DMS114 treated with DMSO at 0.1 percent for 48 hours (cell line): Measurements from ENCODE around the gene ADH7.
"Not testable (repeated sequence)": the region's sequence is repeated elsewhere in the genome, so short reads cannot be mapped to it uniquely, and the experiment has no call there.

Source experiments
- DNase-seq: peaks from one replicate; lab custom pipeline; 2025; ENCODE audit not compliant: unreplicated experiment; lab: John Stamatoyannopoulos, UW

The ADH7 gene

DNA sequence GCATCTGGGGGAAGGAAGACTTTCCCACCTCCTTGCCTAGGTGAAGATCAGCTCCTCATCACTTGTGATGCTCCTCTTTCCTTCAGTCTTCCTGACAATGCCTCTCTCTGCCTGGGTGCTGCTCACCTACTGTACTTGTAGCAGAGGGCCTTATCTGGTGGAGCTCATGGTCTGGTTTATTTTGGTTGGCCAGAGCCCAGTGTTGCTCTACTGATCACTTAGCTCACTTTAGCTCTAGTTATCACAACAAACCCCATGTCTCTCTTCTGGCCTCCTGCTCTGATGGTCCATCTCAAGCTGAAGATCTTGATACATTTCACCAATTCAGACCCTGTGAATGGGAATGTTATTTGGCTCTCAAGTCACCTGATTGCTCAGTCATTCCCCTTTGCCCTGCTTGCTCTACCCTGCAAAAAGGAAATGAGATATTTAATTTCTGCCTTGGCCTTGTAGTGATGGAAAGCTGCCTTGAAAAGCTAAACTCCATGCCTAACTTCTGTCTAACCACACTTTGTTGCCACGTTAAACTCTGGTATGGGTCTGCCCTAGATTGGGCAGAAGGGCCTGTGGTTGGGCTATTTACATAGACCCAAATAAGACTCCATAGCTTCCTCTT is 52.3 kb downstream of the ADH7 start:
- no peak for DNase-seq

DNA sequence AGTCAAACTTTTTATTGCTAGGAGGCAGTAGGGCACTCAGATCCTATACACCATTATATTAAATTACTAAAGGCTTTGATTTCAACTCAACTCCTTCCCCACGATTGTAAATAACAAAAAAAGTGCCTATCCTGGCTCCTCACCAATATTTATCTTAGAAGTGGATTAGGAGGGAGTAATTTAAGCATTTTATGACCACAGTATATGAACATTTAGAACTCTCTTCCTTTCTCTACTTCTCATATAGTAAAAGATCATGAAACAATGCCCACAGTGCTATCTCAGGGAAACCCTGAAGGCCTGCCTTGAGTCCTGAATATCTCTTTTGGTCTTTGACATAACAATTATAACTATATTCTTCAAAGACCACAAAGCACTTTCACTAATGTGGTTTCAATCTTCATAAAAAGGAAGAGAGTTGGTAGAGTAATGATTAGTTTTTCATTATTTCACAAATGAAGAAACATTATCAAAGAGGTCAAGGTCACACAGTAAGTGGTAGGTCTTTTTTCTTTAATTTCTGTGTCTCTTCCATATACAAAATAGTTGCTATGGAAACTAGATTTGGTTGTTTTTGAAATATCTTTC is 53.5 kb downstream of the ADH7 start:
- no peak for DNase-seq

DNA sequence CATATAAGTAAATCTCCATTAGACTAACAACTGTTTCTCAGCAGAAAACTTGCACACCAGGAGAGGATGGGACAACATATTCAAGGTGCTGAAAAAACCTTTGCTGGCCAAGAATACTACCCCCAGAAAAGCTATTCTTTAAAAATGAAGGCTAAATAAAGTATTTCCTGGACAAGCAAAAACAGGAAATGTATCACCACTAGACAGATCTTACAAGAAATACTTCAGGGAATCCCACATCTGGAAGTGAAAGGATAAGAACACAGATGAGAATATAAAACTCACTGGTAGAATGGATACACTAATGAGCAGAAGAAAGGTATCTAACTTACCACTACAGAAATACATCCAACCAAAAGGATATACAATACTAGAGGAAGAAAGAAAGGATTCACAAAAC is 55.6 kb downstream of the ADH7 start:
- DNase-seq: no peak

DNA sequence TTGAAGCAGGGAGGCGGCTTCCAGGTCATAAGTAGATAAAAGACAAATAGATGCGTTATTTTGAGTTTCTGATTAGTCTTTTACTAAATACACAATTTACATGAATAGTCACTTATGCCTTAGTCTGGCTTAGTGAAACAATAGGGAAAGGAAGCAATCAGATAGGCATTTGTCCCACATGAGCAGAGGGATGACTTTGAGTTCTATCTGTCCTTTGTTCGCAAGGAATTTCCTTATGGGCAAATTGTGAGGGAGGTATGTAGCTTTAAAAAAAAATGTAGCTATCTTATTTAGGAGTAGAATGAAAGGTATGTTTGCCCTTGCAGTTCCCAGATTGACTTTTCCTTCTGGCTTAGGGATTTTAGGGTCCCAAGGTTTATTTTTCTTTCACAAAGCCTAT is 56.3 kb downstream of the ADH7 start:
- no peak for DNase-seq

DNA sequence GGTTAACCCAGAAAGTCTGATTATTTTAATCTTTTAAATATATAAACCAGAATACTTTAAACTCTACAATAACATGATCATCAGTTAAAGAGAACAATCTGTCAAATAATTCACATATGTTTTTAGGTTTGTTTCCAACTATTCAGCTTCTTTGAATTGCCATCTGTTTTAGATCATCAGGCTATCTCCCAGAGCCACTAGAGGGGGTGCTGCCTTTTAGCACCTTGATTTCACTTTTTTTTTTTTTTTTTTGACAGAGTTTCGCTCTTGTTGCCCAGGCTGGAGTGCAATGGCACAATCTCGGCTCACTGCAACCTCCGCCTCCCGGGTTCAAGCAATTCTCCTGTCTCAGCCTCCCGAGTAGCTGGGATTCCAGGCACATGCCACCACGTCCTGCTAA is 57.8 kb downstream of the ADH7 start:
- DNase-seq: not testable (repeated sequence)

DNA sequence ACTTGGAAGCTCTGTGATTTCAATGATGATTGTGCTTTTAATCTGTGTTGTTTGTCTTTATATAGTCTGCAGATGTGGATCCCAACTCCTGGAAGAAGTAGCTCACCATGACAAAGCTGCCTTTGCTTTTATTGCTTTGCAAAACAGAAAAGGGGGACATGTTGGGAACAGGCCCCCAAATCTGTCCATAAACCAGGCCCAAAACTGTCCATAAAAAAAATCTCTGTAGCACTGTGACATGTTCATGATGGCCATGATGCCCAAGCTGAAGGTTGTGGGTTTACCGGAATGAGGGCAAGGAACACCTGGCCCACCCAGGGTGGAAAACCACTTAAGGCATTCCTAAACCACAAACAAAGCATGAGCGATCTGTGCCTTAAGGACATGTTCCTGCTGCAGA is 62.7 kb downstream of the ADH7 start:
- DNase-seq: not testable (repeated sequence)

DNA sequence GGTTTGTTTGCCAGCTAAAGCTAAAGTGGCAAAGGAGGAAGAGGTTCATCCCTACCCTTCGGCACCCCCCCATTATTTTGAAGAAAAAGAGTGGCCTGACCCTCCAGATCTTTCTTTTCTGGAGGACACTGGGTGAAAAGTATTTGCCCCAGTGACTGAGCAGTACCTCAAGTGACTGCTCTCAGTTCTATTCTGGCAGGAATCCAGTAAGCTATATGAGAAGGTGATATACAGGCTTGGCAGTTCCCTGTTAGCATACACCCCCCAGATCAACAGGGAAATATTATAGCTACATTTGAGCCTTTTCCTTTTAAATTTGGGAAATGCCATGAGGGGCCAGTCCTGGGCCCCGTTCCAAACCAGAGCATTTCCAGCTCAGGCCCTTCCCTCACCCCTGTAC is 67.3 kb downstream of the ADH7 start:
- not testable (repeated sequence) for DNase-seq

DNA sequence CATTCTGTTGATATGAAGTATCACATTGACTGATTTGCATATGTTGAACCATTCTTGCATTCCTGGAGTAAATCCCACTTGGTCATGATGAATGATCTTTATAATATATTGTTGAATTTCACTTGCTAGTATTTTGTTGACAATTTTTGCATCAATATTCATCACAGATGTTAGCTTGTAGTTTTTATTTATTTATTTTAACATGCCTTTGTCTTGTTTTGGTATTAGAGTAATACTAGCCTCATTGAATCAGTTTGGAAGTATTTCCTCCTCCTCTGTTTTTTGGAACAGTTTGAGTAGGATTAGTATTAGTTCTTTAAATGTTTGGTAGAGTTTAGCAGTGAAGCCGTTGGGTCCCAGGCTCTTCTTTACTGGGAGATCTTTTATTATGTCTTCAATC is 68.7 kb downstream of the ADH7 start:
- no peak for DNase-seq

DNA sequence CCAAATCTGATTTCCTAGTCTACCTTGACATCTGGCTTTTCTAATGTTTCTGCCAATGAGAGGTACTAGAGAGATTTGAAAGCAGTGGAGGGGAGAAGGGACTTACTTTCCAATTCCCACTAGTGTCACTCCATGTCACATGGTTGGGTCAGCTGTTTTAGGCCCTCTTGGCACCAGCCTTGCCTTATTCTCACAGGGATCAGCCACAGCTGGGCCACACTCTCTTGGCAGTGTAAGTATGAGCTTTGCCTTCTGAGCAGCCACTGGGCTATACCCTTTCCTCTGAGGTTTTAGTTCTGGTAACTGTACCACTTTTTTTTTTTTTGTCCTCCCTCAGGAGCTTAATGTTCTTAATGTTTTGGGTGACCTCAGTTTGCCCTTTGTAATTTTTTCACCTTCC is 72.4 kb downstream of the ADH7 start:
- no peak for DNase-seq
